Gastroesophageal sphincter (tissue), 3 donors: Measurements from ENCODE around the gene TBC1D20.

Experiments
- CTCF ChIP-seq, 4 experiments: fragments of 200-600 bp in 2 of 4; fragments of 450-650 bp in 2 of 4; sonication (generic) in 1 of 4; IDR thresholded peaks; one replicate each; pipeline ENCODE4 v1.5.1; 2017 to 2019; ENCODE audit warnings: antibody characterized with exemption in 4 of 4, mild to moderate bottlenecking in 2 of 4, moderate library complexity in 2 of 4
- POLR2A ChIP-seq, 2 donors: fragments of 450-650 bp; IDR thresholded peaks; one replicate each; pipeline ENCODE4 v1.6.1; 2017; ENCODE audit warnings: antibody characterized with exemption in 2 of 2, mild to moderate bottlenecking in 2 of 2, moderate library complexity in 1 of 2

GRCh38 chr20:480044-480443, 17.7 kb upstream of the TBC1D20 start:
- no peak for TF ChIP-seq POLR2A (IDR thresholded peaks at IDR 0.05)
- no peak for TF ChIP-seq CTCF (IDR thresholded peaks at IDR 0.05)
